HT1080 (cell line): ENCODE data around the gene PPP1R13B. TPM values are rescaled to one million over a fixed set of nuclear protein-coding genes. Genes with fewer than 3 reads are reported as not detected.

Experiments
- DNase-seq: peaks from one replicate; pipeline ENCODE4 v3.0.0-alpha.2; 2015; ENCODE audit warnings: low read depth
- total RNA-seq: library from RNA; depleted of rRNA; stranded (reverse); fragments of >200 nt; shearing (Covaris generic); gene quantifications from 2 replicates; pipeline ENCODE4 v1.2.3, GENCODE V29; 2014

The PPP1R13B gene
- total RNA-seq, 1 experiment from 2014 or later: 6.6 TPM

DNA sequence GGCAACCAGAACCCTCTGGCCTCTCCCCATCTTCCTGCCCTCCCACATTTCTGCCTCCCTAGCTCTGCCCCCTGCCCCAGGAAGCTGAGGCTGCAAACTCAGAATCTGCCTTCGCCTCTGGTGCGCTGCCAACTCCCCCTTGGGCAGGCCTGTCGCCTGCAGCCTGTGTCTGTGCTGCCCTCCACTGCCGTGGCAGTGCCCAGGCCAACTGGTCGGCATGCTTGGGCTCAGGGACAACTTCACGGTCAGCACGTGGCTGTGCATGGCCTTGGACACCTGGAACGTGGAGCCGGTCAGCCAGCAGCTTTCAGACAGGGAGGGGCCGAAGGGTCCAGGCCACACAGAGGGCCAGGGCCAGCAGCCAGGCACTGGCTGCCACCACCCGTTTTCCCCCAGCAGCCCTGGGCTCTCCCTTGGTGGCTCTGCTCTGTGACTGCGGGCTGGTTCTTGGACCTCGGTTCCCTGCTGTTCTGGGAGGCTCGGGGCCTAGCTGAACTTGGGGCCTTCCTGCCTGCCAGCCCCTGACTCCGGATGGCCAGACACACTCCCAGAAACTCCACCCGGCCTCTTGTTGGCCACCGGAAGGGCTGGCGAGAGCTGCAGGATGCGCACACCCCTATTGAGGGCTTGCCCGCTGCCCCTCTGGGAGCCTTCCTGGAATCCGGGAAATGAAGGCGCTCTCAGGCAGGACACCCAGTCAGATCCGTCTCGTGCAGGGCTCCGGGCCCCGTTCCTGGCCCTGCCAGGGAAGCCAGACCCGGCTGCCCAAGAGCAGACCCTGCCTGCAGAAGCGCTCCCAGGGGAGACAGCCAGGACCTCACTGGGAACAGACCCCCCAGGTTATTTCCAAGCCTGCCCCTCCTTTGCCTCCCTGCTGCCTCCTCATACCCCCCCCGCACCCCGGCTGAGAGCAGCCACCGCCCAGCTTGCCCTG lies 34.2 kb upstream of the PPP1R13B start:
- no peak for DNase-seq

DNA sequence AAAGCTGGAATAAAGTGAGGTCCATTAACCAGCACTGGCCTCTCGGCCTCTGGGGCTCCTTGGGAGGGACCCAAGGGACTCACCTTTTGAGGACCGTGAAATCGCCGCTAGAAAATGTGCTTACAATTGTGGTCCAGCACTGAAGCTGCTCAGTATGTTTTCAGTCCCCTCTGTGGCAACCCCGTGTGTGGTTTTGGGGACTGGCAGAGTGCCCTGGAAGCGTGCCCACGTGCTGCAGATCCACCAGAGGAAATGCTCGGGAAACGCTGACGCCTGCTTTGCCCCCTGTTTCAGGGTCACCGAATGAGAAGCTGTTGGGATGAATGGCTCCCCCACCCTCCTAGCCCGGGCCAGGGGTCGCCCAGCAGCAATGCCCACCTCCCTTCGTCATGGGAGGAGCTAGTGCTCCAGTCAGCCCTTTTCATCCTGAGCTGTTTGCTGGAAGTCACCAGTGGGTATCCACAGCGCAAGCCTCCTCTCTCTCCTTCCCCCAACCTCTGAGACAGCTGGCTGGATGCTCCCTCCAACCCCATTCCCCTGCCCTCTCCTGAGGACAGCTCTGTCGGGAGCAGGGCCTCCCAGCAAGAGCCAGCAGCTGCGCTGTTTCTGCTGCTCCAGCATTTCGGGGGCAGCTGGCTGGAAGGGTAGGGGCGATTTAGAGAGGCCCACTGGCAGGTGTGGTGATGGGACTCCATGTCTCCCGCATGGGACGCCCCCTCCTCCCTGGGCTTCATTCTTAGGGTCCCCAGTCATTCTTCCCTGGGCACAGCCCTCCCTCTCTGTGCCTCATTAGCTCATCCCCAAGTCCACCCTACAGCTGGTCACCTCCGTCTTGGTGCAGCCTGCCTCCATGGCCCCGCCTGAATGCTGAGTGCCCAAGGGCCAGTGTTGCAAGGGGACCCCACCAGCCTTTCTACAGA lies 33.2 kb upstream of the PPP1R13B start:
- peak; percentile 58 for DNase-seq

DNA sequence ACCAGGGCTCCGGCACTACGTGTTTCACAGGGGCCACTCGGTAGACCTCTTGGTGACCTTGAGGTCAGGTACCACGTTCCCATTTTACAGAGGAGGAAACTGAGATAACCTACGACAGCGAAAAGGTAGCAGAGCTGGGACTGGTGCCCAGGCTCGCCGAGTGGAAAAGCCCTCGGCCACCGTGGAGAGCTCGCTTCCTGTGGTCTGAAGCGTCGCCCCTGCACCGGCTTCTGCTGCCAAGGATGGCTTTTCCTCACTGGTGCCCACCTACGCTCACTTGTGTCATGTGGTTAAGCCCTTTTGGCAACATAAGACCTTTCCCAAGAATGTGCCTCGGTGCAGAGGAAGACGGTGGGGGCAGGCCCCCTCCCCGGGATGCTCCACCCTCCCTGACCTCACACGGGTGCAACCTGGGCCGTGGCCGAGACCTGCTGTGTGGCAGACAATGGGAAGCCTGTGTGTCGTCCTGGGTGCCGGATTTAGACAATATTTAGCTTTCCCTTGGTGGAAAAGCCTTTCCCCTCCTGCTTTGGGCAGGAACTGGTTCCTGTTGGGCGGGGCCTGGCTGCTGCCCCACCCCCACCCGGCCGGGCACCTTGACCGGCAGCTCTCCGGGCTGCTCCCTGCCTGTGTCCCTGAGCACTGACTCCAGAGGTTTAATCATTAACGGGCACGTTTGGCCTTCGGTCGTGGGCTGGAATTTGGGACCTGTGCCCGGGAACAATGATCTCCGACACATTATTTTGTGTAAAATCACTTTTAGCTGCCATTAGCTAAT lies 32.4 kb upstream of the PPP1R13B start:
- no peak for DNase-seq

DNA sequence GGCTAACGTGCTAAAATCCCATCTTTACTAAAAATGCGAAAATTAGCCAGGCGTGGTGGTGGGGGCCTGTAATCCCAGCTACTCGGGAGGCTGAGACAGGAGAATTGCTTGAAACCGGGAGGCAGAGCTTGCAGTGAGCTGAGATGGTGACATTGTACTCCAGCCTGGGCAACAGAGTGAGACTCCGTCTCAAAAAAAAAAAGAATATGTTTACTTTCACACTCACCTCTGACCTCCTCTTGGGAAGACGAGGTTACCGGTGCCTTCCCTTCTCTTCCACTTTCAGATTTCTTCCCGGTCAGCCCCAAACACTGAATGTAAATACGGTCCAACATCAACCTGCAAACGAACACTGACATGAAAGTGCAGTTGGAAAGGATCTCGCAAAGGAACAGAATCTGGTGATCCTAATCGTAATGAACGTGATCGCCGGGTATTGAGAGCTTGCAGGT lies 31.8 kb upstream of the PPP1R13B start:
- no peak for DNase-seq

DNA sequence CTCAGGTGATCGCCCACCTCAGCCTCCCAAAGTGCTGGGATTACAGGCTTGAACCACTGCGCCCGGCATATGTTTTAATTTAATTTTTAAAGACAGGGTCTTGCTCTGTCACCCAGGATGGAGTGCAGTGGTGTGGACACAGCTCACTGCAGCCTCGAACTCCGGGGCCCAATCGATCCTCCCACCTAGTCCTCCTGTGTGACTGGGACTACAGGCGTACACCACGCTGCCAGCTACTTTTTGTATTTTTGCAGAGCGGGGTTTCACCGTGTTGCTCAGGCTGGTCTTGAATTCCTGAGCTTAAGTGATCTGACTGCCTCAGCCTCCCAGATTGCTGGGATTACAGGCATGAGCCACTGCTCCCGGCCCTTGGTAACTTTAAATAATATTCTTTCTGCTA lies 30.8 kb upstream of the PPP1R13B start:
- no peak for DNase-seq

DNA sequence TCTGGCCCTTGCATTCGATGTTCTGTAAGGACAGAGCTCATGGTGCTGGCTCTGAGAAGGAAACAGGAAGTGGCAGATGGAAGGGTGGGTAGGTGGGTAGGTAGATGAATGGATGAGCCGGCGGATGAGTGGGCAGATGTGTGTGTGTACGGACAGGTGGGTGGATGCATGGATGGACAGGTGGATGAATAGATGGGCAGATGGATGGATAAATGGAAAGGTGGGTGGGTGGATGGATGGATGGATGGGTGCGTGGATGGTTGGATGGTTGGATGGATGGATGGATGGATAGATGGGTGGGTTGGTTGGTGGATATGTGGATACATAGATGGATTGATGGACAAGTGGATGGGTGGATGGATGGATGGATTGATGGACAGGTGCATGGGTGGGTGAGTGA lies 27.6 kb upstream of the PPP1R13B start:
- no peak for DNase-seq

DNA sequence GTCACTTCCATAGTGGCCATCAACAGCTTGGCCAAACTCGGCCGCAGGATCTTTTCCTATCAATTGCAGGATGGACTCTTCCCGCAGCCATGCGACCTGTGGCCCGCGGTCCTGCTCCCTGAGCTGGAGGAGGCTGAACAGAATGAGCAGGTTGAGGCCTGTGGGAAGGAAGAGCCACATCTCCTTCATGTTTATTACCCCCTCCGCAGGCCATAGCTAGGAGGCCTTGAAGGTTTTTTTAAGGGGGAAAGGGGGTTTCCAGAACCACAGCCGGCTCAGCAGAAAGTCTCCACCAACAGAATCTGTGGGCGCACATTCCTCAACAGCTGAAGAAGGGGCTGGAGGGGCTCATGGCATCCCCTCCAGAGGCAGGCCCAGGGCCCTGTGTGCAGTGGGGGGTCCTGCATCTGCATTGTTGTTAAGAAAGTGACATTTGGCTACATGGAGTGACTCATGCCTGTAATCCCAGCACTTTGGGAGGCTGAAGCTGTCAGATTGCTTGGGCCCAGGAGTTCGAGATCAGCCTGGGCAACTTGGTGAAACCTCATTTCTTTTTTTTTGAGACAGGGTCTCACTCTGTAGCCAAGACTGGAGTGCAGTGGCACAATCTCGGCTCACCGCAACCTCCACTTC lies 25.2 kb upstream of the PPP1R13B start:
- DNase-seq: no peak

DNA sequence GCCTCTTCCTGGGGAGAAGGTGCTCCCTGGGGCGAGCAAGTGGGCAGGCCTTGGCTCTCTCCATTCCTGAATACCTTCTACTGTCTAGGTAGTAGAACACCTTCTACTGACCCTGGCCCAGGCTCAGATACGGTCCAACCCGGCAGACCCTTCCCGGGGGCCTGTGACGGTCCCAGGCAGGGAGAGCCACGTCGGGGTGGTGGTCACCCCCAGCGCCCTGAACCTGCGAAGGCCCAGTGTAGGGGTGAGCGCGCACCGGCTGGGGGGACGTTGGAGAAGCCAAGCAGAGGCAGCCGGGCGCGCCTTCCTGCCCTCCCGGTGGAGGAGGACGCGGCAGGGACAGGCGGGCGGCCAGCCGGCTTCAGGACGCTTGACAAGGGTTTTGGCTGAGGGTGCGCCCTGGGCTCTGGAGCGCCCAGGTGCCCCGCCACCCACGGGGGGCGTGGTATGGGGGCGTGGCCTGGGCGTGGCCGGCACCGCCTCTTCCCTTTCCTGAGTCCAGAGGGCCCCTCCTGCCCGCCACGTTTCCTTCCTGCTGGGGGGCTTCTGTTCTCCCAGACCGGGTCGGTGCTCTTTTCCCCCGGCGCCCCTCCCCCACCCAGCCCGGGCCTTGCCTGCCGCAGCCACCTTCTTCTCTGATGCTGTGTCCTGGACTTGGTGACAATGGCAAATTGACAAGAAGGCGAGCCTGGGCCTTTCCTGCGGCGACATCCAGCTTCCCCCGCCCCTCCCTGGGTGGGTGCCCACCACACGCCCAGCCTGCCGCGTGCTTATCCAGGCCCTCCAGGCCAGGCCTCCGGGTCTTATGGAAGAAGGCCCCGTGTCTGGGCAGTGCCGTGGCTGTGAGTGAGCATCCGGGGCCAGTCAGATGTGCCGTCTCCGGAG lies 24.5 kb upstream of the PPP1R13B start:
- no peak for DNase-seq

DNA sequence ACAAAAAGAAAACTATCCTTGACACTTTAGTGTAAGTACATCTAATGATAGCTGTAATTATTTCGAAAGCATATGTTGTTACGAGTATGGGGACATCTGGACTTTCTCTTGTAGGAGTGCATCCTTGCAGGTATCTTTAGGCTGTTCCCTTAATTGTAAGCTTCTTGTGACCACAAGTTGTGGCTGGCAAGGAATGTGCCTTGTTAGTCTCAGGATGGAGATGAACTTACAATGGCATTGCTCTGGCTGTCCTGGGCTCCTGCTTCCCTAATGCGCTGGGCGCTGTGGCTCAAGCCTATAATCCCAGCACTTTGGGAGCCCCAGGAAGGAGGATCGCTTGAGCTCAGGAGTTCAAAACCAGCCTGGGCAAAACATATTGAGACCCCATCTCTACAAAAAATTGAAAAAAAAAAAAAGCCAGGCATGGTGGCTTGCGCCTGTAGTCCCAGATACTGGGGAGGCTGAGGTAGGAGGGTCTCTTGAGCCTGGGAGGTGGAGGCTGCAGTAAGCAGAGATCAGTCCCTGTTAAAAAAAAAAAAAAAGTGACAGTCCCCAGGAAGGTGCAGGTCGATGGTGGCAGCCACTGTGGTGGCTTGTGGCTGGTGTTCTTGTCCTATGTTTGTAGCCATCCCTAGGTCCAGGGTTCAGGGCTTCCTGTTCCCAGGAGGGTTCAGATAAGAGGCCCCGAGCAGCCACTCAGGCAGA lies 23.7 kb upstream of the PPP1R13B start:
- no peak for DNase-seq

DNA sequence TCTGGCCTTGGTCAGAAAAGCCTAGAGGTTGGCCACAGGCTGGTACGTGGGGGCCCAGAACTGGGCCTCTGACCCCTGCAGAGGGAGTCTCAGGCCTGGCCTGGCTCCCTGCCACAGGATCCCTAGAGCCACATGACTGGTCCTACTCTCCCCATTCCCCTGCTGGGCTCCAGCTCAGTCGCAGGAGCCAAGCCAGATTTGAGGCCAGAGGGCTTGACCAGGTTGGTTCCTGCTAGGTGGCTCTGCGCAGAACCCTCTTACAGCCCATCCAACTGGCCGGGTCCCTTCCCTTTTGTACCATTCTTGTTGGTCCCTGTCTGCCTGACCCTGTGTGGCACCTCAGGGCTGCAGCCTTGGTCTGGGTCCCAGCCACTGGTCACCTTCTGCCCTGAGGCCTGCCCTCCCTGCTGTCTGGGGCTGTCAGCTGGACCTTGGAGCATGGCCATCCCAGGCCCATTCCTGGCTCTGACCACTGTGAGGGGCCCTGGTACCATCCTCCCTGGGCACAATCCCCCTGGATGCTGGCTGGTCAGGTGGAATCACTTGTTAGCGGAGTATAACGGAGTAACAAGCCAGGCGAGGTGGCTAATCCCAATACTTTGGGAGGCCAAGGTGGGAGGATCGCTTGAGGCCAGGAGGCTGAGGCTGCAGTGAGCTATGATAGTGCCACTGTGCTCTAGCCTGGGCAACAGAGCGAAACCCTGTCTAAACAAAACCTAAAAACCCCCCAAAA lies 22.9 kb upstream of the PPP1R13B start:
- no peak for DNase-seq

DNA sequence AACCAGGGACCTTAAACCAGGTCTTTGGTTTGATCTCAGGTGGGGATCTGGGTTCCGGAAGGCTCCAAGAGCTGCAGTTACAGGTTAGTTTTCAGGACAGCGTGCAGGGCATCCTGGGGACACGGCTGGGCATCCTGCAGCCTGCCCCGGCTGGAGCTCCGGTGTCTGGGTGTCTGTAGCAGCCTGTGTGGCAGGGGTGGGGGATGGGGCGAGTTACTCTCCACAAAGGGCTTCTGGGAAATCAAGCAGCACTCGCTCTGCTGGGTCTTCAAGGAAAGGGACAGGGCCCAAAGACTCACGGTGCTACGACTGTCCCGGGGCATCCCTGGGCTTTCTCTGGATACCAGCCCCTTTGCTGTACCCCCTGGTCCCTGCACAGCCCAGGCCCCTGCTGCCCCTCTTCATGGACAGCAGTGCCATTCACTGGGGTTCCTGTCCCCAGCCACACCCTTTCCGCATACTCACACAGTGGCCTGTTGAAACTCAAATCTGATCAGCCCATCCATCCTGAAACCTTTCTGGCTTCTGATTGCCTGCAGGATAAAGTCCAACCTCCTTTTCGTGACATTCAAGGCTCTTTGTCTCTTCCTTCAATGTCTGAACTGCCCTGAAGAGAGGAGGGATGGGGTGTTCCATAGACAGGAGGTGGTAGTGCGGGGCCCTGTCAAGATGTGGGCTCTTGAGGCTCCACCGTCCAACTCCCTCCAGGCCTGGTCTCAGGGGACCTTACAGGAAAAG lies 22.2 kb upstream of the PPP1R13B start:
- no peak for DNase-seq

DNA sequence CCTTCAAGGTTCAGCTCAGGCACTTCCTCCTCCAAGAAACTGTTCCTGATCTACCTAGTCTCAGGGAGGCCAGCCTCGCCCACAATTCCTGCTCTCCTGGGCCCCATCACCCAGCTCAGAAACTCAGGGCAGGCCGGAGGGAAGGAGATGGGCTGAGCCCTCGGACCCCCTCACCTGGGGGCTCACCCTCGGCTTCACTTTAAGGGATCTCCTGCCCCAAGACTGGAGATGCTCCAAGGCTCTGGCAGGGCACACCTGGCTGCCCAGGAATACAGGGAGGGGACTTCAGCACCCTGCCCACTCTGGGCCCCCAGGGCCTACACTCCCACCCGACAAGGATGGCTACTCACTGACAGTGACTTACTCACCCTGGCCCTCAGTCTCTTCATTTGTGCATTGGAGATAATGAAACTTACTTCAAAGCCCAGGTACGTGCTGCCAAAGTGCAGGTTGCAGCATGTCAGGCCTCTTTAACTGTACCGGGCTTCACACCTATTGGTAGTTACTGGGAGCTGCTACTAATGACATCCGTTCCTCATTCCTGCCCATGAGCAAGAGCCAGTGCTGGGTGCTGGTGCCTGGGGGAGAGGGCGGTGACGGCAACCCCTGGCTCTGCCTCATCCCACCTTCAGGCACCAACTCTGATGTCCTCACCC lies 21.0 kb upstream of the PPP1R13B start:
- DNase-seq: no peak

DNA sequence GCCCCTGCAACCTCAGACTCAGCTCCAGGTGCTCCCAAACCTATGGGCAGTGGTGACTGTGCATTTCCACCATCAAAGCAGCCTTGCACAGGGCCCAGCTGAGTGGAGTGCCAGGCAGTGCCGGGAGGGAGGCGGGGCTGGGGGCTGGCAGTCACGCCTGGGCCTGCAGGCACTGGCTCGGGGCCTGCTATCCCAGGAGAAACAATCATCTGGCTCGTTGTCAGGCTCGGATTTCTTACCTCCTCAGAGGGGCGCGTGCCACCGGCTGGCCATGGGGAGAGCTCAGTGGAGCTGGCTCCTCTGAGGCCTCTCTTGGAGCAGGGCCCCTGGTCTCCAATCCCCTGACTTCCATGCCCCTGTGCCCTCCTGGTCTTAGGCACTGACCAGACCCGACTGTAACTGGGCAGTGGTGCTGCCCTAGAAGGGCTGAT lies 20.2 kb upstream of the PPP1R13B start:
- DNase-seq: no peak

DNA sequence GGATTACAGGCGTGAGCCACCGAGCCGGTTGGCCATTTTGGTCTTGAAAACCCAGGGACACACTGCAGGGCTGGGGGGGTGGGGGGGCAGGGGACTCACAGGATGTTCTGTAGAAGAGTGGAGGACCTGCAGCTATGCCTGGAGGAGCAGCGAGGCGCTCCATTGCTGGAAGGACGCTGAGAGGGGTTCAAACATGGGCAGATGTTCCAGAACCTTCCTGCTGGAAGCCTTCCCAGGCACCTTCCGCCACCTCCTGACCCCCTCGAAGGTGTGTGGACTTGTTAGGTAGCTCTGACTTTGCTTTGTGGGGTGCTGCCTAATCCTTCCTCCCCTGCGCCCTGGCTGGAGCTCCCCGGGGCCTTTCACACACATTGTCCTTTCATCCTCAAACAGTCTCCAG lies 19.6 kb upstream of the PPP1R13B start:
- DNase-seq: no peak

DNA sequence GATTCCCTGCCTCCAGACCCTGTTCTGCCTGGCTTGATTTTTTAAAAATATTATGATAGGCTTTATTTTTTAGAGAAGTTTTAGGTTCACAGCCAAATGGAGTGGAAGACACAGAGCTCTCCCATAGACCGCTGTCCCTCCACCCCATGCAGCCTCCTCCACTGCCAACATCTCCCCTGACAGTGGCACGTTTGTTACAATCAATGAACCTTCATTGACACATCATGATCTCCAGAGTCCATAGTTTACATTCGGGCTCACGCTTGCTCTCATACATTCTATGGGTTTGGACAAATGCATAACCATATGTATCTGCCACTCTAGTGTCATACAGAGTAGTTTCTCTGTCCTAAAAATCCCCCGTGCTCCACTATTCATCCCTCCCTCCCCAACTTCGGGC lies 15.9 kb upstream of the PPP1R13B start:
- no peak for DNase-seq

DNA sequence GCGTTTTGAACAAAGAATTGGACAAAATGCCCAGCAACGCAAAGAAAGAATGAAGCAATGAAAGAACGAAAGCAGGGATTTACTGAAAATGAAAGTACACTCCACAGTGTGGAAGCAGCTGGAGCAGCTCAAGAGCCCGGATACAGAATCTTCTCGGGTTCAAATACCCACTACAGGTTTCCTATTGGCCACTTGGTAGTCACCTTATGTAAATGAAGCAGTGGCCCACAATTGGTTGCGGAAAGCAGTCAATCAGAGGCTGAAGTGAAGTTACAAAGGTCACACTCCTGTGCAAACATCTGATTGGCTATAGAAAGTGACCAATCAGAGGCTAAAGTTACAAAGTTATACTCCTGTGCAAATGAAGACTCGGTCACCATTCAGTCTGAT lies 15.0 kb upstream of the PPP1R13B start:
- DNase-seq: peak; percentile 72
